Left ventricle myocardium inferior (tissue), 1 donor: ENCODE data around the gene PEA15. TPM values are rescaled to one million over a fixed set of nuclear protein-coding genes. Genes with fewer than 3 reads are reported as not detected.

Experiments used
- DNase-seq: peaks from one replicate; pipeline ENCODE4 v3.0.0-alpha.2; 2020
- H3K27ac ChIP-seq: fragments of 200-600 bp; replicated peaks from 2 replicates; pipeline ENCODE4 v1.8.0; 2021
- H3K27me3 ChIP-seq: fragments of 200-600 bp; 2 replicates; pipeline ENCODE4 v1.8.0; 2021; ENCODE audit warnings: low read depth
- H3K36me3 ChIP-seq: fragments of 200-600 bp; 2 replicates; pipeline ENCODE4 v1.8.0; 2021
- H3K4me1 ChIP-seq: fragments of 200-600 bp; 2 replicates; pipeline ENCODE4 v1.8.0; 2021
- H3K4me3 ChIP-seq: fragments of 200-600 bp; 2 replicates; pipeline ENCODE4 v1.8.0; 2021; ENCODE audit warnings: mild to moderate bottlenecking, moderate library complexity
- H3K9me3 ChIP-seq: fragments of 200-600 bp; replicated peaks from 2 replicates; pipeline ENCODE4 v1.8.0; 2021
- CTCF ChIP-seq: fragments of 200-600 bp; IDR thresholded peaks from 2 replicates; pipeline ENCODE4 v1.8.0; 2021; ENCODE audit warnings: antibody characterized with exemption, mild to moderate bottlenecking, borderline replicate concordance
- intact Hi-C: fragments of 100-400 bp; cut with micrococcal nuclease; formaldehyde crosslinking; loops from one replicate; pipeline ENCODE4 v1.11.0; 2022
- total RNA-seq: library from RNA; stranded (reverse); fragmentation: NEBNext Ultra II Directional; extraction: Animal tissue kit (Norgen Biotek cat#: 25700); gene quantifications from one replicate; pipeline ENCODE4 v1.2.1, GENCODE V29; 2021
- donor health status: DM: no; HTN: yes; CAD: no; lungs with severe emphysema.

The PEA15 gene
- total RNA-seq, 1 donor from 2014 or later = 280 TPM

GRCh38 chr1:160166166-160166868 is 38.9 kb upstream of the PEA15 start:
- intact Hi-C loops = no loop called here
- DNase-seq = no peak
- Histone ChIP-seq H3K36me3 (no peaks in the 10 kb centered on the region), H3K4me1 (peaks cover 11% of the 10 kb centered on the region), H3K9me3 (no peaks in the 10 kb centered on the region), H3K4me3 (no peak overlapping the region), H3K27me3 (peaks cover under 1% of the 10 kb centered on the region), H3K27ac (no peak overlapping the region)
- TF ChIP-seq CTCF = no peak

GRCh38 chr1:160167056-160167455 is 38.1 kb upstream of the PEA15 start:
- no peak for TF ChIP-seq CTCF
- H3K4me3 ChIP-seq = no peak overlapping the region
- H3K27me3 ChIP-seq = peaks cover 8% of the 10 kb centered on the region
- no peak for DNase-seq
- H3K9me3 ChIP-seq = no peaks in the 10 kb centered on the region
- peaks cover 9% of the 10 kb centered on the region for H3K4me1 ChIP-seq
- intact Hi-C loops = no loop called here
- H3K27ac ChIP-seq = no peak overlapping the region
- no peaks in the 10 kb centered on the region for H3K36me3 ChIP-seq

GRCh38 chr1:160167580-160167979 is 37.6 kb upstream of the PEA15 start:
- intact Hi-C loops = no loop called here
- Histone ChIP-seq H3K36me3 (no peaks in the 10 kb centered on the region), H3K9me3 (no peaks in the 10 kb centered on the region), H3K27me3 (peaks cover 13% of the 10 kb centered on the region), H3K4me3 (no peak overlapping the region), H3K27ac (no peak overlapping the region), H3K4me1 (peaks cover 4% of the 10 kb centered on the region)
- TF ChIP-seq CTCF = no peak
- no peak for DNase-seq

GRCh38 chr1:160168016-160168415 is 37.2 kb upstream of the PEA15 start:
- Histone ChIP-seq H3K27ac (no peak overlapping the region), H3K4me1 (peaks cover 4% of the 10 kb centered on the region), H3K9me3 (no peaks in the 10 kb centered on the region), H3K4me3 (no peak overlapping the region), H3K27me3 (peaks cover 14% of the 10 kb centered on the region), H3K36me3 (no peaks in the 10 kb centered on the region)
- TF ChIP-seq CTCF = no peak
- DNase-seq = no peak
- intact Hi-C loops = no loop called here

GRCh38 chr1:160168609-160169369 is 36.4 kb upstream of the PEA15 start:
- Histone ChIP-seq H3K4me1 (peaks cover 4% of the 10 kb centered on the region), H3K27me3 (peaks cover 14% of the 10 kb centered on the region), H3K9me3 (no peaks in the 10 kb centered on the region), H3K4me3 (no peak overlapping the region), H3K27ac (no peak overlapping the region), H3K36me3 (no peaks in the 10 kb centered on the region)
- intact Hi-C loops = no loop called here
- no peak for TF ChIP-seq CTCF
- no peak for DNase-seq
